ENCODE results near the gene GPR137. TPM values are rescaled to one million over a fixed set of nuclear protein-coding genes. Genes with fewer than 3 reads are reported as not detected.

The GPR137 gene
- polyA plus RNA-seq, 3 donors from 2014 or later = 6.9 to 11.6 (median 7.4) TPM

DNA sequence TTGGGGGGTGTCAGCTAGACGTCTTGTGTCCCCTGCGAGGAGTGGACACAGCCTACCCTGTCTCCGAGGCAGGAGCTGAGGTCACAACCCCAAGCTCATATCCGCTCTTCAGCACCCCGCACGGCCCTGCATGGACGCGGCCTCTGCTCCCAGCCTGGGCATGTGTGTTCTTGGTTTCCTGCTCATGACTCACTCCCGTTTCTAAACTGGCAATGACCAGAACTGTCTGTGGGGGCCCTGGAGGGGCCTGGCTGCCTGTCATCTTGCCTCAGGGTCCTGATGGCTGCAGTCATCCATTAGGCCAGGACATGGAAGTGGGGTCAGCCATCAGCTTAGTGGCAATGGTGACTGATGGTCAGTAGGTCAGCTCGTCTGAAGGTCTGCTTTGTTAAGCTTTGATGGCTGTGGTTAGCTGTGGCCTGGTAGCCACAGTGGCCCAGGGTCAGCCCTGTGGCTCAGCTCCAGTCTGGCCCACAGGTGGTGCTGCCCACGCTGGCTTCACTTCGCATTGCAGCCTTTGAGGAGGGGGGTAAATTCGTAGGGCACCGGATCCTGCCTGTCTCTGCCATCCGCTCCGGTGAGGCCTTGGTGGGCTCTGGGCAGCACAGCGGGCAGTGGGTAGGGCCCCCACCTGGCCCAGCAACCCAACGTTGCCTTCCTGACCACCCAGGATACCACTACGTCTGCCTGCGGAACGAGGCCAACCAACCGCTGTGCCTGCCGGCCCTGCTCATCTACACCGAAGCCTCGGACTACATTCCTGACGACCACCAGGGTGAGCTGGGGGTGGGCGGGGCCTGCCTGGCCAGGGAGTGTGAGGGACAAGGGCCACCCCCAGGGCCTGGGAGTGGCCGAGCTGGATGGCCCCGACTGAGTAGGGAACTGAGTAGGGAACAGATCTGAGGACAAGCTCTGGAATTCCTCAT lies 22.4 kb upstream of the GPR137 start:
- Mint-ChIP-seq H3K4me1 (peaks cover 9 to 12% of the 10 kb centered on the region in 2 donors), H3K36me3 (peaks cover 0 to 9% (median 4%) of the 10 kb centered on the region in 3 donors), H3K9me3 (no peaks in the 10 kb centered on the region), H3K27me3 (ENCODE audit: low read depth in 3 of 3) (peaks cover 0 to 7% (median 5%) of the 10 kb centered on the region in 3 donors), H3K27ac (no peak overlapping the region), H3K4me3 (no peak overlapping the region)
- DNase-seq = no peak

DNA sequence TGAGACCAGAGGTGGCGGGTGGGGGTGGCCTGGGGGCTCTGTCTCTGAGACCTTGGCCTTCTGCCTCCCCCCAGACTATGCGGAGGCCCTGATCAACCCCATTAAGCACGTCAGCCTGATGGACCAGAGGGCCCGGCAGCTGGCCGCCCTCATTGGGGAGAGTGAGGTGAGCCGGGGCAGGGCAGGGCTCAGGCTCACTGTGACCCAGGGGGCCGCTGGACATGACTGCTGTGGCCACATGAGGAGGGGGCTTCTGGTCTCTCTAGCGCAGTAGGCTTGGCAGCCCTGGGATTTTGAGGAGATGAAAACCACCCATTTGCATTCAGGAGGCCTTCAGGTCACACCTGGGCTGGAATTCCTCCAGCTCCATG lies 21.7 kb upstream of the GPR137 start:
- Mint-ChIP-seq H3K9me3 (no peaks in the 10 kb centered on the region), H3K27me3 (ENCODE audit: low read depth in 3 of 3) (peaks cover 0 to 10% (median 5%) of the 10 kb centered on the region in 3 donors)

DNA sequence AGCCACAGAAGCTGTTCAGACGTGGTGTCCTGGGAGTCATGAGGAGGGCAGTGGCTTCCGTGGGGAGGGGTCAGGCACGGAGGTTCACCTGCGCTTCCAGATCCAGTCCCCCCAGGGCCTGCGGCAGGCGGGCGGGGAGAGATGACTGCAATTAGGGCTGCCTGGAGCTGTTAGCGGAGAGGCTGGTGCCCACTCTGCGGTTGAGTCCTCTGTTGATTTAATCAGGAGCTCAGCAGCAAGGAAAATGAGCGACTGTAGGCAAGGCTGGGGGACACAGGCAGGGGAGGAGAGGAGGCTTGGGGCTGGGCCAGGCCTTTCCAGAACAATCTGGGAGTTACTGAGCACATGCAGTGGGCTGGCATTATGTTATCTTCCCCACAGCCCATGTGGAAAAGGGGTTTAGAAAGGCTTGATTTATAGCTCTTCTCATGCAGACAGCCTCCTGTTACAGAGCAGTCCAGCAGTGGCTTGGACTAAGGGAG lies 21.2 kb upstream of the GPR137 start:
- Mint-ChIP-seq H3K9me3 (no peaks in the 10 kb centered on the region), H3K36me3 (peaks cover 0 to 7% (median 3%) of the 10 kb centered on the region in 3 donors), H3K4me3 (no peak overlapping the region), H3K4me1 (peaks cover 19% of the 10 kb centered on the region in 2 donors), H3K27ac (peak overlapping the region in 1 of 6 donors; percentile 7), H3K27me3 (ENCODE audit: low read depth in 3 of 3) (peaks cover 0 to 10% (median 2%) of the 10 kb centered on the region in 3 donors)
- DNase-seq = no peak

More for the DNA sequence above, 21.7 kb upstream of the GPR137 start:
- Mint-ChIP-seq H3K27ac (no peak overlapping the region), H3K36me3 (peaks cover 0 to 9% (median 4%) of the 10 kb centered on the region in 3 donors), H3K4me3 (no peak overlapping the region), H3K4me1 (peaks cover 16 to 18% of the 10 kb centered on the region in 2 donors)
- no peak for DNase-seq

DNA sequence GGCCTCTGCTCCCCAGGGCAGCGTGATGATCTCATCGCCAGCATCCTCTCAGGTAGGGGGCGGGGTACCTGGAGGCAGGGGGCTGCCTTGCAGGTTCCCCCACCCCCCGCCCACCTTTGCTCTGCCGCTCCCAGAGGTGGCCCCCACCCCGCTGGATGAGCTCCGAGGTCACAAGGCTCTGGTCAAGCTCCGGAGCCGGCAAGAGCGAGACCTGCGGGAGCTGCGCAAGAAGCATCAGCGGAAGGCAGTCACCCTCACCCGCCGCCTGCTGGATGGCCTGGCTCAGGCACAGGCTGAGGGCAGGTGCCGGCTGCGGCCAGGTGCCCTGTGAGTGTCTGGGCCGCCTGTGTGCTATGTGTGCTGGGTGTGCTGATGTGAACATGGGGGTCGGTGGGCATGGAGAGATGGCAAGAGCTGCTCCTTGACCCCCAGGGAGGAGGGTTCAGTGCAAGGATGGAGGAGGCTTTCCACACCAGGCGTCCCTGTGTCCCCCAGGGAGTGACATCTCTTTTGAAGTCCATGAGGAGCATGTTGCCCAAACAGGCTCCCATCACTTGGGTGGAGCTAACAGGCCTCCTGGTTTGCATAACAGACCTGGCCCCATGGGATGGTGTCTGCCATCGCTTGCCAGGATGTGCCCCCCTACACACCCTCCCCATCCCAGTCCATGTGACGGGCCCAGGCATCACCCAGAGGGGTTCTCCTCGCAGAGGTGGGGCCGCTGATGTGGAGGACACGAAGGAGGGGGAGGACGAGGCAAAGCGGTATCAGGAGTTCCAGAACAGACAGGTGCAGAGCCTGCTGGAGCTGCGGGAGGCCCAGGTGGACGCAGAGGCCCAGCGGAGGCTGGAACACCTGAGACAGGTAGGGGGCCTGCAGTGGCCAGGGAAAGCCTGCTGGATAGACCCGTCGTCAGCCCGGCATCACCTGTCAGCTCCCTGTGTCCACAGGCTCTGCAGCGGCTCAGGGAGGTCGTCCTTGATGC lies 20.2 kb upstream of the GPR137 start:
- Mint-ChIP-seq H3K36me3 (peaks cover 0 to 3% (median 0%) of the 10 kb centered on the region in 3 donors), H3K9me3 (no peaks in the 10 kb centered on the region), H3K4me3 (no peak overlapping the region), H3K27me3 (ENCODE audit: low read depth in 3 of 3) (peaks cover 10 to 19% (median 10%) of the 10 kb centered on the region in 3 donors), H3K27ac (no peak overlapping the region), H3K4me1 (peaks cover 23 to 25% of the 10 kb centered on the region in 2 donors)
- no peak for DNase-seq

DNA sequence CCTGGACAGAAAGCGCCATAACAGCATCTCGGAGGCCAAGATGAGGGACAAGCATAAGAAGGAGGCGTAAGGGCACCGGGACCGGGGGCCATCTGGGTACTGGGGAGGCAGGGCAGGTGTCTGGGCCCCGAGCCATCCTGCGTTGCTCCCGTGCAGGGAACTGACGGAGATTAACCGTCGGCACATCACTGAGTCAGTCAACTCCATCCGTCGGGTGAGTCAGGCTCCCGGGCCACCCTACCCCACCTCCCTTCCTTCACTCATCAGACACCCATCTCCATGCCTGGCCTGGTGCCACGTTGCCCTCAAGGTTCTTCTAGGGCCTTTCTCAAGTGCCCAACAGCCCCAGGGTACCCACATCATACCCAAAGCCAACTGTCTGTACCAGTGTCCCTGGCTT lies 19.3 kb upstream of the GPR137 start:
- H3K9me3 Mint-ChIP-seq = no peaks in the 10 kb centered on the region
- peaks cover 17 to 28% (median 19%) of the 10 kb centered on the region in 3 donors for H3K27me3 Mint-ChIP-seq (ENCODE audit: low read depth in 3 of 3)
- H3K4me3 Mint-ChIP-seq = peak overlapping the region in 1 of 5 donors; percentile 12
- peaks cover 0 to 3% (median 0%) of the 10 kb centered on the region in 3 donors for H3K36me3 Mint-ChIP-seq
- H3K4me1 Mint-ChIP-seq = peaks cover 26 to 29% of the 10 kb centered on the region in 2 donors
- DNase-seq = no peak
- H3K27ac Mint-ChIP-seq = peak overlapping the region in 2 of 6 donors; percentile 13 to 73

DNA sequence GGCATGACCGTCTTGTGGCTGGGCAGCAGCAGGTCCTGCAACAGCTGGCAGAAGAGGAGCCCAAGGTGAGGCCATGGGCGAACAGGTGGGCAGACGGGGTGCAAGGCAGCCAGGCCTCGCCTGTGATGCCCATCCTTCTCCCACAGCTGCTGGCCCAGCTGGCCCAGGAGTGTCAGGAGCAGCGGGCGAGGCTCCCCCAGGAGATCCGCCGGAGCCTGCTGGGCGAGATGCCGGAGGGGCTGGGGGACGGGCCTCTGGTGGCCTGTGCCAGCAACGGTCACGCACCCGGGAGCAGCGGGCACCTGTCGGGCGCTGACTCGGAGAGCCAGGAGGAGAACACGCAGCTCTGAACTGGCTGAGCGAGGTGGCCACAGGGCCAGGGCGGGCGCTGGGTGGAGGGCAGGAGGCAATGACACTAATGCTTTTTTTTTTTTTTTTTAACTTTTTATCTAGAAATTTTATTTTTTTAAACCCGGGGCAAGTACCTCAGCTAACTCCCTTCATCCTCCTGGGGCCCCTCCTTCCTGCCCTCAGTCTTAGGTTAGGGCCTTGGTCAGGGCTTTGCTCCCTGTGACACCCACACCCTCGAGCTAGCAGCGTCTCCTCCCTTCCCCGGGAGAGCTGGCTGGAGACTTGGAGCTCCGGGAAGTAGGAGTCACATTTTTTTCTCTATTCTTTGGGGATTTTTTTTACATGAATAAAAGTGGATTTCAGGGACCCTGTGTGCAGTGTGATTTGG lies 18.3 kb upstream of the GPR137 start:
- peak overlapping the region; percentile 29 to 96 (median 91) for H3K4me3 Mint-ChIP-seq

DNA sequence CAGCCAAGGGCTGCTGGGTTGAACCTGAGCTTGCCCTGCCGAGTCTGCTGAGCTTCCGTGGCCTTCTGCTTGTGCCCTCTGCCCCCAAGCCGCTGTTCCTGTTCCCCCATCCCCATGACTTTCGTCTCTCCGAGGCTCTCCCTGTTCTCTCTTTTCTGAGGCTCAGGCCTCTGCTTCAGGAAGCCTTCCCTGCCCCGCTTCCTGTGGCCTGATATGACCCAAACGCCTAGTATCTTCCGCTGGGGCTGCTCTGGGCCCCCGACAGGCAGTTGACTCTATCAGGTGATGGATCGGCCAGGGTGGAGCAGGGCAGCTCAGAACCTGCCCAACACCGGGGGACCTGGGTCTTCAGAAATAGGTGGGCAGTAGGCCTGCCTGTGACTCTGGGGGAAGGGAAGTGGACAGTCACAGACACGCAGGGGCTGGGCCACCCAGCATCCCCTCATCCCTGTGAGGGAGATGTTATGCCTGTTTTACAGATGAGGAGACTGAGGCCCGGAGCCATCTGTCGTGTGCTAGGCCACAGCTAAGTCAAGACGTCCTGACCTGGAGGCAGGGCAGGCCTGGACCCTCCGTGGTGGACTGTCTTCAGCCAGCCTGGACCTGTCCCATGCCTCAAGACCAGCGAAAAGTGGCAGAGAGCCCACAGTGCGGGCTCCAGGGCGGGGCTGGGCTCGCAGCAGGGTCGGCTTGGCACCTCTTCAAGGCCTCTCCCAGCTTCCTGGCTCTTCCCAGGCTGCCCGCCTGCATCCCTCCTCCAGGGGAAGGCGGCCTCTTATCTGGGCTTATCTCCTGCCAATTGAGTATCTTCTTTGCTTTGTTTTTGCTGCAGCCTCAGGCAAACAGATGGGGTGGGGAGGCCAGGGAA lies 17.4 kb upstream of the GPR137 start:
- Mint-ChIP-seq H3K4me1 (peaks cover 33 to 35% of the 10 kb centered on the region in 2 donors), H3K4me3 (peak overlapping the region; percentile 91 to 99 (median 93)), H3K27me3 (ENCODE audit: low read depth in 3 of 3) (peaks cover 18 to 32% (median 20%) of the 10 kb centered on the region in 3 donors), H3K27ac (peak overlapping the region; percentile 91 to 100 (median 98)), H3K9me3 (no peaks in the 10 kb centered on the region), H3K36me3 (no peaks in the 10 kb centered on the region)
- peak in 2 of 3 donors; percentile 30 to 37 for DNase-seq

More for the DNA sequence above, 18.3 kb upstream of the GPR137 start:
- Mint-ChIP-seq H3K36me3 (peaks cover 0 to 3% (median 0%) of the 10 kb centered on the region in 3 donors), H3K4me1 (peaks cover 33 to 35% of the 10 kb centered on the region in 2 donors), H3K27me3 (ENCODE audit: low read depth in 3 of 3) (peaks cover 18 to 32% (median 20%) of the 10 kb centered on the region in 3 donors), H3K9me3 (no peaks in the 10 kb centered on the region), H3K27ac (peak overlapping the region; percentile 91 to 100 (median 98))
- no peak for DNase-seq

DNA sequence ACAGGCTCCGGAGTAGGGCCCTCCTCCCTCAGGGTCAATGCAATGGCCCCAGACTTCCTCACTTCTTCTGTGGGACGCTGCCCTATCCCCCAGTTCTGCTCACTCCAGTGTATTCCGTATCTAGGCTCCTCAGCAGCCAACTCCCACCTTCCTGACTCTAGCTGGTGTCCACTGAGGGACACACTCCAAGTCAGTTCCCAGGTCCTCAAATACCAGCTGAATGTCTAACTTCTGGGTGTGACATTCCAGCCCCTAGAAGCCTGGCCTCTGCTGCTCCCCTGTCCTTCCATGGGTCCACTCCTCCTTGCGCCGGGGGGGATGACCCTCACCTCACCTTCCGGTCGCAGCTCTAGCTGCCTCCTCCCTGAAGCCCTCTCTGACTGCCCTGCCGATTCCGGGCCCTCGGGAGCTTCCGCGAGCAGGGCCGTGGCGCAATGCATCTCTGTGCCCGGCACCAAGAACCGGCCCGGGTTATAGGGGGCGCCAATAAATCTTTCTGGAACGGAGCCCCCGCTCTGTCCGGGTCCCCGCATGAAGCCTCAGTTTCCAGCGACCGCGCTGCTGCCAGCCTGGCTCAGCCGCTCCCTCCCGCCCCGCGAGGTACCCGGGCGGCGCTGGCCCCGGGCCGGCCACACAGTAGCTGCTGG lies 16.6 kb upstream of the GPR137 start:
- DNase-seq = peak in 2 of 3 donors; percentile 47 to 54
- peaks cover 18 to 32% (median 22%) of the 10 kb centered on the region in 3 donors for H3K27me3 Mint-ChIP-seq (ENCODE audit: low read depth in 3 of 3)
- H3K9me3 Mint-ChIP-seq = no peaks in the 10 kb centered on the region

DNA sequence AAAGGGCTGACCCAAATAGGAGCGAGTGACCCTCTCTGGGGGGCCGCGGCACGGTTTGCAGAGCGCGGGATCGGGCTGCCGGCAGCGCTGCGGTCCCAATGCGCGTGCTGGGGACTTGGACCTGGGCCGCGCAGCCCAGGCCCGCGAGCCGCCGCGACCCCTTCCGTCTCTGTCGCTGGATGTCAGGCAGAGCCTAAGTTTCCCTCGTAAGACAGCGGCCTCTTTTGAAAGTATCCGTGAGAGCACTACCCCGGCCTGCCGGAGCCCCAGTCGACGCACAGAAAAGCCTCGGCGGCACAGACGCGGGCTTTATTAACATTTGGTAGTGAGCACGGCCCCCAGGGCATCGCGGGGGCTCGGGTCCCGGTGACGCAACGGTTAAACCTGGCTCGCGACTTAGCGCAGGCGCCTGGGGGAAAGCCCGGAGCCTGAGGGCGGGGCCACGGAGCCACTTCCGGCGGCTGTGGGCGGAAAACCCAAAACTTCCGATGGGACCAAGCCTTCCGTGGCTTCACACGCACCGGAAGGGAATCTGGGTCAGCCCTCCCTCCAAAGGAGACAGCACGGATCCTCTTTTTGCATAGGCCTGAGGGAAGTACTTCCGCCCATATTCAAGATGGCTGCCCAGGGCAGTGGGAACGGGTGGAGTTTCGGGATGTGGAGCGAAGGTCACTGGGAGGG lies 16.0 kb upstream of the GPR137 start:
- Mint-ChIP-seq H3K4me1 (peaks cover 33 to 35% of the 10 kb centered on the region in 2 donors), H3K9me3 (no peaks in the 10 kb centered on the region), H3K27me3 (ENCODE audit: low read depth in 3 of 3) (peaks cover 18 to 32% (median 22%) of the 10 kb centered on the region in 3 donors), H3K36me3 (no peaks in the 10 kb centered on the region), H3K4me3 (peak overlapping the region; percentile 91 to 99 (median 93)), H3K27ac (peak overlapping the region; percentile 91 to 100 (median 99))
- peak; percentile 96 to 97 (median 97) for DNase-seq

More for the DNA sequence above, 16.6 kb upstream of the GPR137 start:
- Mint-ChIP-seq H3K36me3 (no peaks in the 10 kb centered on the region), H3K4me1 (peaks cover 33 to 35% of the 10 kb centered on the region in 2 donors), H3K4me3 (peak overlapping the region; percentile 91 to 99 (median 93)), H3K27ac (peak overlapping the region; percentile 91 to 100 (median 98))

DNA sequence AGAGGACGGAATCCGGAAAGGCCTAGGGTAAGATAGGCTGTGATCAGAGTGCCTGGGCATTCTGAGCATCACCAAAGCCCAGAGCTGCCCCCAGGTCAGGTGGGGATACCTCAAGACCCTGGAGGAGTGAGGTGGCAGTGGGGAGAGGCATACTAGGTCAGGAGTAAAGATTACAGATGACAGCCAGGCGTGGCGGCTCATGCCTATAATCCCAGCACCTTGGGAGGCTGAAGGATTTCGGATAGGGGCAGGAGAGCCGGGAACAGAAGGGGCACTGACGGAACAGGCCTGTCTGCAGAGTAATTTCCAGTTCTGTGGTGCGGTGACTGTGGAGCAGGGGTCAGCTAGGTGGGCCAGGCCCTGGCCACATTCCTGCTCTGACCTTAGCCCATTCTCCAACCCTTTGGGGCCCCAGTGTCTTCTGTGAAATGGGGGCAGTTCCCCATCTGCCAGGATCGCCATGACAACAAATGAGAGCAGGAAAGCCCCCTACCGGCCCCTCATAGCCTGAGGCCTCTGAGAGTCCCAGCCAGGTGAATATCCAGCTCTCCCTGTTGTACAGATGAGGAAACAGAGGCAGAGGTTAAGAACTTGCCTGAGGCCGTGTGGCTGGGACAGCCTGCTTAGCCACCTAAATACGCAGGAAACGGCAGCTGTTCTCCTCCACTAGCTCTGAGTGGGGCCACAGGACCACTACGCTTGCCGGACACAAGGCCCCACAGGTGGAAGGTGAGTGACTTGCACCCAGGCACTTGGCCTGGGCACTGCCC lies 10.4 kb upstream of the GPR137 start:
- Mint-ChIP-seq H3K27me3 (ENCODE audit: low read depth in 3 of 3) (peaks cover 13 to 15% (median 15%) of the 10 kb centered on the region in 3 donors), H3K27ac (no peak overlapping the region), H3K4me3 (no peak overlapping the region), H3K4me1 (peaks cover 13% of the 10 kb centered on the region in 2 donors), H3K36me3 (peaks cover 0 to 5% (median 0%) of the 10 kb centered on the region in 3 donors), H3K9me3 (no peaks in the 10 kb centered on the region)
- DNase-seq = no peak
